DND-41 (cell line): ENCODE data around the gene ZNRF1.

Source experiments
- EZH2 ChIP-seq: IDR thresholded peaks from 3 replicates; pipeline ENCODE4 v1.6.1; 2012; ENCODE audit warnings: borderline replicate concordance, low read depth, mild to moderate bottlenecking, moderate library complexity, low read length, inconsistent platforms; ENCODE audit not compliant: severe bottlenecking
- TF ChIP-seq, protein P1 (sequence below): IDR thresholded peaks from 2 replicates; pipeline ENCODE4 v1.5.1; 2012; ENCODE audit warnings: borderline replicate concordance, low read length, moderate library complexity, mild to moderate bottlenecking; ENCODE audit not compliant: poor library complexity, severe bottlenecking; ENCODE audit errors: extremely low read depth

- TF ChIP-seq, protein P1, sequence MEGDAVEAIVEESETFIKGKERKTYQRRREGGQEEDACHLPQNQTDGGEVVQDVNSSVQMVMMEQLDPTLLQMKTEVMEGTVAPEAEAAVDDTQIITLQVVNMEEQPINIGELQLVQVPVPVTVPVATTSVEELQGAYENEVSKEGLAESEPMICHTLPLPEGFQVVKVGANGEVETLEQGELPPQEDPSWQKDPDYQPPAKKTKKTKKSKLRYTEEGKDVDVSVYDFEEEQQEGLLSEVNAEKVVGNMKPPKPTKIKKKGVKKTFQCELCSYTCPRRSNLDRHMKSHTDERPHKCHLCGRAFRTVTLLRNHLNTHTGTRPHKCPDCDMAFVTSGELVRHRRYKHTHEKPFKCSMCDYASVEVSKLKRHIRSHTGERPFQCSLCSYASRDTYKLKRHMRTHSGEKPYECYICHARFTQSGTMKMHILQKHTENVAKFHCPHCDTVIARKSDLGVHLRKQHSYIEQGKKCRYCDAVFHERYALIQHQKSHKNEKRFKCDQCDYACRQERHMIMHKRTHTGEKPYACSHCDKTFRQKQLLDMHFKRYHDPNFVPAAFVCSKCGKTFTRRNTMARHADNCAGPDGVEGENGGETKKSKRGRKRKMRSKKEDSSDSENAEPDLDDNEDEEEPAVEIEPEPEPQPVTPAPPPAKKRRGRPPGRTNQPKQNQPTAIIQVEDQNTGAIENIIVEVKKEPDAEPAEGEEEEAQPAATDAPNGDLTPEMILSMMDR = no peak
- TF ChIP-seq EZH2 = no peak
These were observed 112.7 kb downstream of the ZNRF1 start for GRCh38 chr16:75111514-75111940.
